HCT116 (cell line): Measurements from ENCODE around the gene PAAF1. TPM values are rescaled to one million over a fixed set of nuclear protein-coding genes. Genes with fewer than 3 reads are reported as not detected.

Experiments used
- ATAC-seq: fragments of 200-7000 bp; cut with Tn5 transposase; 2 replicates; pipeline ENCODE4 v1.9.1; 2020; ENCODE audit warnings: mild to moderate bottlenecking, moderate library complexity
- BruUV-seq: library from RNA; stranded (reverse); fragments of 400-500 nt; replicated peaks from 2 replicates; lab custom pipeline; 2021; lab: Mats Ljungman, UMichigan
- CTCF ChIA-PET: fragments of 300-600 bp; sonication (Branson Sonifier 250); formaldehyde crosslinking; loops from one replicate; lab custom pipeline; 2021; ENCODE audit warnings: antibody characterized with exemption; lab: Charles Lee
- POLR2A ChIA-PET: fragments of 300-600, 350-600 bp; sonication (Branson Sonifier 250); formaldehyde crosslinking; loops from one replicate; lab custom pipeline; 2021; ENCODE audit warnings: antibody characterized with exemption; lab: Charles Lee
- RAD21 ChIA-PET, 2 experiments: fragments of 300-600 bp; sonication (Branson Sonifier 250); formaldehyde crosslinking; loops; one replicate each; lab custom pipeline; 2023; ENCODE audit warnings: low total read pairs in 2 of 2; ENCODE audit not compliant: uncharacterized antibody in 2 of 2, unreplicated experiment in 2 of 2, low non-redundant PET in 1 of 2; lab: Charles Lee
- DNase-seq: peaks from one replicate; pipeline ENCODE4 v3.0.0-alpha.2; 2010; ENCODE audit warnings: low read depth, low spot score
- H2AFZ ChIP-seq: fragments of 200-600 bp; shearing (Covaris generic), sonication (generic); 2 replicates; pipeline ENCODE4 v1.6.1; 2017; ENCODE audit warnings: low read depth, mixed run types, mixed read lengths, antibody characterized with exemption, low read length; ENCODE audit not compliant: poor library complexity, severe bottlenecking
- H3K27ac ChIP-seq: 2 replicates; pipeline ENCODE4 v1.5.1; 2012; ENCODE audit warnings: low read depth, low read length
- H3K27me3 ChIP-seq: fragments of 200-600 bp; sonication (generic); 2 replicates; pipeline ENCODE4 v1.6.1; 2016; ENCODE audit warnings: mixed run types, low read length, mixed read lengths; ENCODE audit not compliant: insufficient read depth
- H3K36me3 ChIP-seq, 2 experiments: fragments of 200-500 bp in 1 of 2; fragments of 200-600 bp in 1 of 2; sonication (Bioruptor generic) in 1 of 2; sonication (generic) in 1 of 2; 2 replicates each; pipeline versions ENCODE4 v1.5.1 to v1.6.1; 2014 to 2016; ENCODE audit warnings: low read length in 2 of 2, inconsistent platforms in 1 of 2, mixed read lengths in 1 of 2, mixed run types in 1 of 2; ENCODE audit not compliant: insufficient read depth in 2 of 2, control insufficient read depth in 1 of 2
- H3K4me1 ChIP-seq, 2 experiments: fragments of 200-600 bp in 1 of 2; sonication (generic) in 1 of 2; 2 replicates each; pipeline versions ENCODE4 v1.5.1 to v1.6.1; 2012 to 2017; ENCODE audit warnings: low read length in 2 of 2, inconsistent platforms in 1 of 2, mild to moderate bottlenecking in 1 of 2, mixed read lengths in 1 of 2, mixed run types in 1 of 2, moderate library complexity in 1 of 2; ENCODE audit not compliant: insufficient read depth in 2 of 2, control insufficient read depth in 1 of 2
- H3K4me2 ChIP-seq: fragments of 200-600 bp; sonication (generic); 2 replicates; pipeline ENCODE4 v1.6.1; 2017; ENCODE audit warnings: mixed run types, low read length, mixed read lengths
- H3K4me3 ChIP-seq, 2 experiments: fragments of 200-600 bp in 1 of 2; sonication (generic) in 1 of 2; replicated peaks in 1 of 2; 2 replicates each; pipeline ENCODE4 v1.5.1; 2011 to 2016; ENCODE audit warnings: low read length in 2 of 2, control low read depth in 1 of 2, low read depth in 1 of 2, mild to moderate bottlenecking in 1 of 2, mixed read lengths in 1 of 2, mixed run types in 1 of 2
- H3K79me2 ChIP-seq: fragments of 200-600 bp; sonication (generic); 2 replicates; pipeline ENCODE4 v1.6.1; 2017; ENCODE audit warnings: mild to moderate bottlenecking, mixed run types, low read length, moderate library complexity, mixed read lengths; ENCODE audit not compliant: insufficient read depth
- H3K9ac ChIP-seq: fragments of 200-600 bp; sonication (generic); 2 replicates; pipeline ENCODE4 v1.6.1; 2016; ENCODE audit warnings: low read length, mixed read lengths
- H3K9me2 ChIP-seq: fragments of 200-600 bp; sonication (generic), shearing (Covaris generic); 2 replicates; pipeline ENCODE4 v1.6.1; 2017; ENCODE audit warnings: mixed run types, mild to moderate bottlenecking, moderate library complexity; ENCODE audit not compliant: insufficient read depth
- H3K9me3 ChIP-seq, 2 experiments: fragments of 200-500 bp in 1 of 2; fragments of 200-600 bp in 1 of 2; sonication (Bioruptor generic) in 1 of 2; sonication (generic) in 1 of 2; 2 replicates each; pipeline ENCODE4 v1.6.1; 2014 to 2017; ENCODE audit warnings: low read length in 2 of 2, mixed read lengths in 2 of 2, inconsistent platforms in 1 of 2, low read depth in 1 of 2, mild to moderate bottlenecking in 1 of 2, mixed run types in 1 of 2, moderate library complexity in 1 of 2; ENCODE audit not compliant: control insufficient read depth in 1 of 2, insufficient read depth in 1 of 2
- H4K20me1 ChIP-seq: fragments of 200-600 bp; sonication (generic), shearing (Covaris generic); 2 replicates; pipeline ENCODE4 v1.6.1; 2017; ENCODE audit warnings: mixed run types, mild to moderate bottlenecking, moderate library complexity; ENCODE audit not compliant: insufficient read depth
- intact Hi-C: fragments of 100-400 bp; cut with micrococcal nuclease; formaldehyde crosslinking; loops from 2 replicates; pipeline ENCODE4 v1.10.0; 2022
- total RNA-seq: library from RNA; stranded (reverse); gene quantifications from one replicate; pipeline ENCODE4 v1.2.1, GENCODE V29; 2021; ENCODE audit not compliant: unreplicated experiment
- TF ChIP-seq, protein P1 (sequence below): IDR thresholded peaks from 2 replicates; pipeline ENCODE4 v1.6.1; 2012; ENCODE audit warnings: low read depth
- TF ChIP-seq, protein P2 (sequence below): IDR thresholded peaks from 2 replicates; pipeline ENCODE4 v1.6.1; 2011; ENCODE audit warnings: mild to moderate bottlenecking, low read length, moderate library complexity; ENCODE audit not compliant: insufficient replicate concordance; ENCODE audit errors: extremely low read depth

Gene PAAF1
- total RNA-seq, 1 experiment from 2014 or later: 15.5 TPM

DNA sequence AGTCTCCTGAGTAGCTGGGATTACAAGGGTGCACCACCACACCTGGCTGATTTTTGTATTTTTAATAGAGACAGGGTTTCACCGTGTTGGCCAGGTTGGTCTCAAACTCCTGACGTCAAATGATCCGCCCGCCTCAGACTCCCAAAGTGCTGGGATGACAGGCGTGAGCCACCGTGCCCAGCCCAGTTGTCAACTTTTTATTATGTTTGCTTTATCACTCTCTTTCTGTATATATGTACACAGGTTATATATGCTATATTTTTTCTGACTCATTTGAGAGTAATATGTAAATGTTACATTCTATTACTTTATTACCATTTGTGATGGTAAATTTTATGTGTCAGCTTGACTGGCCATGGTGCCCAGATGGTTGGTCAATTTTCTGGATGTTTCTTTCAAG, 55.2 kb downstream of the PAAF1 start:
- ChIA-PET RAD21 (interaction anchor here (0.6 to 1.8 kb wide), 4 partner anchors 110 to 307 kb away, joined by 3 to 8 read pairs (median 6); partner anchors contain the start of gene RAB6A (in 1 of the 2)), CTCF (interaction anchor here (0.6 to 2.6 kb wide), 25 partner anchors 9 to 581 kb away, joined by 3 to 49 read pairs (median 4); partner anchors contain the start of genes DNAJB13, MRPL48 and RAB6A), POLR2A (interaction anchor here (1.3 kb wide), 1 partner anchor 153 kb away, joined by 3 read pairs; no protein-coding TSS in a partner anchor)
- no TSS peak for BruUV-seq
- Histone ChIP-seq H4K20me1 (no peaks in the 10 kb centered on the region), H3K27ac (no peak overlapping the region), H3K4me3 (no peak overlapping the region), H3K4me1 (peaks cover 3% of the 10 kb centered on the region in 2 experiments; a peak in 3 of 4 replicates), H3K79me2 (no peaks in the 10 kb centered on the region), H2AFZ (no peak overlapping the region), H3K9me2 (no peaks in the 10 kb centered on the region), H3K9me3 (no peaks in the 10 kb centered on the region), H3K27me3 (no peaks in the 10 kb centered on the region), H3K4me2 (no peak overlapping the region), H3K9ac (no peak overlapping the region), H3K36me3 (no peaks in the 10 kb centered on the region)
- TF ChIP-seq, protein P1, sequence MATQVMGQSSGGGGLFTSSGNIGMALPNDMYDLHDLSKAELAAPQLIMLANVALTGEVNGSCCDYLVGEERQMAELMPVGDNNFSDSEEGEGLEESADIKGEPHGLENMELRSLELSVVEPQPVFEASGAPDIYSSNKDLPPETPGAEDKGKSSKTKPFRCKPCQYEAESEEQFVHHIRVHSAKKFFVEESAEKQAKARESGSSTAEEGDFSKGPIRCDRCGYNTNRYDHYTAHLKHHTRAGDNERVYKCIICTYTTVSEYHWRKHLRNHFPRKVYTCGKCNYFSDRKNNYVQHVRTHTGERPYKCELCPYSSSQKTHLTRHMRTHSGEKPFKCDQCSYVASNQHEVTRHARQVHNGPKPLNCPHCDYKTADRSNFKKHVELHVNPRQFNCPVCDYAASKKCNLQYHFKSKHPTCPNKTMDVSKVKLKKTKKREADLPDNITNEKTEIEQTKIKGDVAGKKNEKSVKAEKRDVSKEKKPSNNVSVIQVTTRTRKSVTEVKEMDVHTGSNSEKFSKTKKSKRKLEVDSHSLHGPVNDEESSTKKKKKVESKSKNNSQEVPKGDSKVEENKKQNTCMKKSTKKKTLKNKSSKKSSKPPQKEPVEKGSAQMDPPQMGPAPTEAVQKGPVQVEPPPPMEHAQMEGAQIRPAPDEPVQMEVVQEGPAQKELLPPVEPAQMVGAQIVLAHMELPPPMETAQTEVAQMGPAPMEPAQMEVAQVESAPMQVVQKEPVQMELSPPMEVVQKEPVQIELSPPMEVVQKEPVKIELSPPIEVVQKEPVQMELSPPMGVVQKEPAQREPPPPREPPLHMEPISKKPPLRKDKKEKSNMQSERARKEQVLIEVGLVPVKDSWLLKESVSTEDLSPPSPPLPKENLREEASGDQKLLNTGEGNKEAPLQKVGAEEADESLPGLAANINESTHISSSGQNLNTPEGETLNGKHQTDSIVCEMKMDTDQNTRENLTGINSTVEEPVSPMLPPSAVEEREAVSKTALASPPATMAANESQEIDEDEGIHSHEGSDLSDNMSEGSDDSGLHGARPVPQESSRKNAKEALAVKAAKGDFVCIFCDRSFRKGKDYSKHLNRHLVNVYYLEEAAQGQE: no peak
- TF ChIP-seq, protein P2, sequence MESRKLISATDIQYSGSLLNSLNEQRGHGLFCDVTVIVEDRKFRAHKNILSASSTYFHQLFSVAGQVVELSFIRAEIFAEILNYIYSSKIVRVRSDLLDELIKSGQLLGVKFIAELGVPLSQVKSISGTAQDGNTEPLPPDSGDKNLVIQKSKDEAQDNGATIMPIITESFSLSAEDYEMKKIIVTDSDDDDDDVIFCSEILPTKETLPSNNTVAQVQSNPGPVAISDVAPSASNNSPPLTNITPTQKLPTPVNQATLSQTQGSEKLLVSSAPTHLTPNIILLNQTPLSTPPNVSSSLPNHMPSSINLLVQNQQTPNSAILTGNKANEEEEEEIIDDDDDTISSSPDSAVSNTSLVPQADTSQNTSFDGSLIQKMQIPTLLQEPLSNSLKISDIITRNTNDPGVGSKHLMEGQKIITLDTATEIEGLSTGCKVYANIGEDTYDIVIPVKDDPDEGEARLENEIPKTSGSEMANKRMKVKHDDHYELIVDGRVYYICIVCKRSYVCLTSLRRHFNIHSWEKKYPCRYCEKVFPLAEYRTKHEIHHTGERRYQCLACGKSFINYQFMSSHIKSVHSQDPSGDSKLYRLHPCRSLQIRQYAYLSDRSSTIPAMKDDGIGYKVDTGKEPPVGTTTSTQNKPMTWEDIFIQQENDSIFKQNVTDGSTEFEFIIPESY: no peak
- ATAC-seq (no peak), DNase-seq (no peak)
- intact Hi-C loops: loop anchor here (1.0 to 5.0 kb wide), 6 partner anchors 145 to 529 kb away; partner anchors contain the start of genes MRPL48 and RAB6A
